H1 (cell line): Measurements from ENCODE around the gene SHROOM2. TPM values are rescaled to one million over a fixed set of nuclear protein-coding genes. Genes with fewer than 3 reads are reported as not detected.

Experiments
- CTCF ChIA-PET: fragments of 300-600 bp; sonication (Branson Sonifier 250); formaldehyde crosslinking; loops from one replicate; lab custom pipeline; 2021; ENCODE audit not compliant: partially characterized antibody; lab: Charles Lee
- POLR2A ChIA-PET: fragments of 300-600 bp; sonication (Branson Sonifier 250); formaldehyde crosslinking; loops from one replicate; lab custom pipeline; 2021; ENCODE audit warnings: inconsistent platforms; ENCODE audit not compliant: partially characterized antibody; lab: Charles Lee
- DNase-seq, 2 experiments: peaks; one replicate each; pipeline versions ENCODE4 v3.0.0 to v3.0.0-alpha.2; 2010 to 2022; ENCODE audit warnings: low spot score in 2 of 2, low read depth in 1 of 2, mixed read lengths in 1 of 2
- FAIRE-seq: peaks from 2 replicates; lab custom pipeline; 2011; peaks lifted over from hg19 to GRCh38; lab: Jason Lieb, UNC
- H2AFZ ChIP-seq: 2 replicates; pipeline ENCODE4 v1.8.1; 2012; ENCODE audit warnings: low read length, inconsistent platforms
- H2AK5ac ChIP-seq: 2 replicates; pipeline ENCODE4 v1.6.1; 2013; ENCODE audit warnings: low read depth, low read length
- H2BK120ac ChIP-seq: replicated peaks from 2 replicates; pipeline ENCODE3; 2013; ENCODE audit warnings: low read depth, low read length, inconsistent platforms
- H2BK12ac ChIP-seq: 2 replicates; pipeline ENCODE4 v1.6.1; 2013; ENCODE audit warnings: low read depth, low read length
- H2BK15ac ChIP-seq: 2 replicates; pipeline ENCODE4 v1.6.1; 2013; ENCODE audit warnings: low read length
- H2BK20ac ChIP-seq: 2 replicates; pipeline ENCODE4 v1.6.1; 2013; ENCODE audit warnings: low read length
- H2BK5ac ChIP-seq: 2 replicates; pipeline ENCODE4 v1.6.1; 2013; ENCODE audit warnings: low read depth, low read length
- H3K14ac ChIP-seq: 2 replicates; pipeline ENCODE4 v1.6.1; 2013; ENCODE audit warnings: inconsistent platforms; ENCODE audit not compliant: insufficient read length
- H3K18ac ChIP-seq: 2 replicates; pipeline ENCODE4 v1.6.1; 2013; ENCODE audit warnings: low read length; ENCODE audit errors: extremely low read depth
- H3K23ac ChIP-seq: 2 replicates; pipeline ENCODE4 v1.6.1; 2013; ENCODE audit warnings: inconsistent platforms; ENCODE audit not compliant: insufficient read length
- H3K23me2 ChIP-seq: 2 replicates; pipeline ENCODE4 v1.6.1; 2013; ENCODE audit warnings: low read depth, low read length
- H3K27ac ChIP-seq: 2 replicates; pipeline ENCODE4 v1.6.1; 2011; ENCODE audit warnings: low read depth, low read length, inconsistent platforms
- H3K27me3 ChIP-seq, 4 experiments: replicated peaks in 1 of 4; 1 replicate in 1 of 4; 2 replicates in 3 of 4; pipeline versions ENCODE4 v1.6.1 to v1.8.1; 2011 to 2013; ENCODE audit warnings: low read length in 3 of 4, mild to moderate bottlenecking in 3 of 4, inconsistent platforms in 2 of 4, mixed read lengths in 2 of 4, moderate library complexity in 1 of 4; ENCODE audit not compliant: control insufficient read depth in 3 of 4, insufficient read depth in 3 of 4; ENCODE audit errors: extremely low read depth in 1 of 4
- H3K36me3 ChIP-seq, 4 experiments: 2 replicates each; pipeline versions ENCODE4 v1.6.1 to v1.8.1; 2011 to 2013; ENCODE audit warnings: mild to moderate bottlenecking in 4 of 4, low read length in 3 of 4, moderate library complexity in 2 of 4, control low read depth in 1 of 4, inconsistent platforms in 1 of 4; ENCODE audit not compliant: insufficient read depth in 4 of 4, control insufficient read depth in 2 of 4
- H3K4ac ChIP-seq: replicated peaks from 2 replicates; pipeline ENCODE3; 2013; ENCODE audit warnings: low read length, low read depth, mixed read lengths, inconsistent platforms; ENCODE audit not compliant: insufficient read length
- H3K4me1 ChIP-seq, 4 experiments: replicated peaks in 1 of 4; 1 replicate in 1 of 4; 2 replicates in 3 of 4; pipeline versions ENCODE4 v1.6.1 to v1.8.1; 2011 to 2013; ENCODE audit warnings: low read length in 3 of 4, inconsistent platforms in 2 of 4, mixed read lengths in 1 of 4; ENCODE audit not compliant: insufficient read depth in 4 of 4, control insufficient read depth in 3 of 4
- H3K4me2 ChIP-seq, 2 experiments: 2 replicates each; pipeline versions ENCODE4 v1.6.1 to v1.8.1; 2011 to 2013; ENCODE audit warnings: low read depth in 2 of 2, low read length in 2 of 2, control low read depth in 1 of 2, inconsistent platforms in 1 of 2, mild to moderate bottlenecking in 1 of 2; ENCODE audit not compliant: insufficient read depth in 1 of 2
- H3K4me3 ChIP-seq, 4 experiments: fragments of 200-600, 300-600 bp in 1 of 4; sonication (generic), shearing (Covaris generic), sonication (Bioruptor Twin) in 1 of 4; 2 replicates each; pipeline versions ENCODE4 v1.5.1 to v1.8.1; 2011 to 2016; ENCODE audit warnings: low read length in 4 of 4, low read depth in 3 of 4, control low read depth in 2 of 4, inconsistent platforms in 2 of 4, mild to moderate bottlenecking in 2 of 4, mixed read lengths in 1 of 4, moderate library complexity in 1 of 4; ENCODE audit not compliant: insufficient read depth in 2 of 4; ENCODE audit errors: extremely low read depth in 1 of 4
- H3K56ac ChIP-seq: replicated peaks from 2 replicates; pipeline ENCODE3; 2013; ENCODE audit warnings: low read depth, mild to moderate bottlenecking, mixed read lengths, low read length, inconsistent platforms; ENCODE audit not compliant: insufficient read length
- H3K79me1 ChIP-seq: 2 replicates; pipeline ENCODE4 v1.6.1; 2013; ENCODE audit warnings: low read depth, low read length, control low read depth
- H3K79me2 ChIP-seq, 2 experiments: 2 replicates each; pipeline versions ENCODE4 v1.6.1 to v1.8.1; 2012 to 2013; ENCODE audit warnings: low read length in 2 of 2, mild to moderate bottlenecking in 2 of 2, inconsistent platforms in 1 of 2; ENCODE audit not compliant: insufficient read depth in 2 of 2, control insufficient read depth in 1 of 2
- H3K9ac ChIP-seq, 4 experiments: replicated peaks in 1 of 4; 1 replicate in 1 of 4; 2 replicates in 3 of 4; pipeline versions ENCODE4 v1.6.1 to v1.8.1; 2011 to 2013; ENCODE audit warnings: low read depth in 3 of 4, low read length in 3 of 4, control low read depth in 2 of 4, mild to moderate bottlenecking in 2 of 4, moderate library complexity in 2 of 4, inconsistent platforms in 1 of 4; ENCODE audit errors: extremely low read depth in 1 of 4
- H3K9me3 ChIP-seq, 2 experiments: 2 replicates each; pipeline versions ENCODE4 v1.6.1 to v1.8.1; 2012 to 2013; ENCODE audit warnings: mild to moderate bottlenecking in 2 of 2, moderate library complexity in 2 of 2, control low read depth in 1 of 2, inconsistent platforms in 1 of 2, low read depth in 1 of 2, low read length in 1 of 2, mixed read lengths in 1 of 2; ENCODE audit not compliant: insufficient read depth in 2 of 2
- H4K20me1 ChIP-seq, 2 experiments: replicated peaks in 1 of 2; 2 replicates each; pipeline versions ENCODE3 to v1.8.1; 2011 to 2013; ENCODE audit warnings: inconsistent platforms in 2 of 2, low read length in 2 of 2, mild to moderate bottlenecking in 1 of 2; ENCODE audit not compliant: insufficient read depth in 2 of 2, control insufficient read depth in 1 of 2
- H4K5ac ChIP-seq: 2 replicates; pipeline ENCODE4 v1.6.1; 2013; ENCODE audit warnings: low read length, low read depth, mixed read lengths, inconsistent platforms; ENCODE audit not compliant: insufficient read length
- H4K8ac ChIP-seq: 2 replicates; pipeline ENCODE4 v1.8.0; 2013; ENCODE audit warnings: mild to moderate bottlenecking, moderate library complexity, low read length, inconsistent platforms; ENCODE audit not compliant: insufficient read depth; ENCODE audit errors: extremely low read depth
- H4K91ac ChIP-seq: replicated peaks from 2 replicates; pipeline ENCODE3; 2013; ENCODE audit warnings: low read length, mixed read lengths, inconsistent platforms; ENCODE audit not compliant: insufficient read length
- BACH1 ChIP-seq: IDR thresholded peaks from 2 replicates; pipeline ENCODE4 v1.6.1; 2012; ENCODE audit warnings: low read length, improper control_type of control experiment
- EP300 ChIP-seq, 2 experiments: IDR thresholded peaks; 1 replicate in 1 of 2; 2 replicates in 1 of 2; pipeline ENCODE4 v1.6.1; 2011 to 2012; ENCODE audit warnings: low read depth in 2 of 2, low read length in 2 of 2, mild to moderate bottlenecking in 2 of 2, borderline replicate concordance in 1 of 2, inconsistent platforms in 1 of 2, moderate library complexity in 1 of 2
- HDAC2 ChIP-seq, 2 experiments: fragments of 300-600 bp in 1 of 2; sonication (generic) in 1 of 2; IDR thresholded peaks; 2 replicates each; pipeline ENCODE4 v1.6.1; 2011 to 2012; ENCODE audit warnings: low read depth in 2 of 2, low read length in 2 of 2, mild to moderate bottlenecking in 2 of 2, moderate library complexity in 2 of 2, borderline replicate concordance in 1 of 2, inconsistent platforms in 1 of 2
- NRF1 ChIP-seq: IDR thresholded peaks from 2 replicates; pipeline ENCODE4 v1.6.1; 2011; ENCODE audit warnings: mild to moderate bottlenecking, low read depth, low read length, improper control_type of control experiment
- RFX5 ChIP-seq: IDR thresholded peaks from 2 replicates; pipeline ENCODE4 v1.6.1; 2011; ENCODE audit warnings: low read depth, low read length, improper control_type of control experiment, borderline replicate concordance
- SIX5 ChIP-seq: IDR thresholded peaks from 2 replicates; pipeline ENCODE4 v1.6.1; 2011; ENCODE audit warnings: mild to moderate bottlenecking, low read depth, low read length
- SP2 ChIP-seq: IDR thresholded peaks from 2 replicates; pipeline ENCODE4 v1.6.1; 2012; ENCODE audit warnings: mild to moderate bottlenecking, low read length, inconsistent platforms
- SP4 ChIP-seq: IDR thresholded peaks from 2 replicates; pipeline ENCODE4 v1.6.1; 2012; ENCODE audit warnings: low read length, inconsistent platforms
- TAF7 ChIP-seq: optimal IDR thresholded peaks from 2 replicates; pipeline ENCODE3; 2011; ENCODE audit warnings: low read depth, mild to moderate bottlenecking, inconsistent platforms, low read length, moderate library complexity, borderline replicate concordance
- TBP ChIP-seq: IDR thresholded peaks from 2 replicates; pipeline ENCODE4 v1.6.1; 2011; ENCODE audit warnings: low read depth, low read length, improper control_type of control experiment
- TEAD4 ChIP-seq: IDR thresholded peaks from 2 replicates; pipeline ENCODE4 v1.6.1; 2012; ENCODE audit warnings: low read depth, low read length, inconsistent platforms, mixed read lengths
- USF2 ChIP-seq: IDR thresholded peaks from 2 replicates; pipeline ENCODE4 v1.6.1; 2011; ENCODE audit warnings: low read length, improper control_type of control experiment
- WGBS, 2 experiments: shearing (Covaris generic) in 1 of 2; methylation state at CpG; one replicate each; pipeline versions ENCODE4 v1.1.6 to v1.1.7; 2013 to 2015; ENCODE audit warnings: low lambda C conversion rate in 2 of 2, mixed read lengths in 2 of 2, inconsistent platforms in 1 of 2, low coverage in 1 of 2, missing lambda C conversion rate in 1 of 2; ENCODE audit not compliant: insufficient replicate concordance in 2 of 2, insufficient coverage in 1 of 2, insufficient read length in 1 of 2; ENCODE audit errors: extremely low coverage in 1 of 2, missing lambda C conversion rate in 1 of 2; 5-methylcytosine and 5-hydroxymethylcytosine counted together
- polyA plus RNA-seq, 7 experiments: library from polyadenylated mRNA; depleted of rRNA in 3 of 7; stranded (reverse) in 5 of 7; unstranded in 2 of 7; fragments of >200 nt in 5 of 7; fragments of 200-250 nt in 2 of 7; gene quantifications; 1 replicate in 5 of 7; 2 replicates in 1 of 7; 4 replicates in 1 of 7; pipeline versions ENCODE4 v1.2.1 to v1.2.3, GENCODE V29; 2011 to 2013; ENCODE audit warnings: missing spikeins in 2 of 7, mixed read lengths in 2 of 7
- total RNA-seq: library from RNA; stranded (reverse); fragmentation: NEBNext Ultra II Directional; extraction: Animal tissue kit (Norgen Biotek cat#: 25700); gene quantifications from 2 replicates; pipeline ENCODE4 v1.2.1, GENCODE V29; 2021
- TF ChIP-seq, protein P1 (sequence below): IDR thresholded peaks from 2 replicates; pipeline ENCODE4 v1.6.1; 2012; ENCODE audit warnings: inconsistent platforms

Gene SHROOM2
- total and polyA plus RNA-seq, 2 of the 8 experiments (the other 6 are each of a cell fraction or from before 2014, with no cell fraction given): 3.4 to 14.2 TPM

- Histone ChIP-seq H4K8ac (no peak overlapping the region), H3K9ac (no peak overlapping the region), H2AK5ac (no peak overlapping the region), H3K4me2 (no peak overlapping the region), H3K18ac (no peak overlapping the region), H2BK12ac (no peak overlapping the region), H2BK5ac (no peak overlapping the region), H2BK15ac (no peak overlapping the region), H3K14ac (no peak overlapping the region), H3K79me1 (no peaks in the 10 kb centered on the region), H4K91ac (no peak overlapping the region), H3K9me3 (no peaks in the 10 kb centered on the region), H2BK120ac (no peak overlapping the region), H2AFZ (no peak overlapping the region), H3K36me3 (no peaks in the 10 kb centered on the region), H3K4me1 (peaks cover 0 to 16% (median 7%) of the 10 kb centered on the region in 4 experiments; a peak in 5 of 7 replicates), H3K23me2 (no peaks in the 10 kb centered on the region), H3K23ac (no peak overlapping the region), H4K5ac (no peak overlapping the region), H3K56ac (no peak overlapping the region), H3K4me3 (no peak overlapping the region), H2BK20ac (no peak overlapping the region), H3K79me2 (peaks cover 0 to 2% of the 10 kb centered on the region in 2 experiments; a peak in 1 of 4 replicates), H3K4ac (no peak overlapping the region), H3K27me3 (no peaks in the 10 kb centered on the region), H4K20me1 (peaks cover 0 to 2% of the 10 kb centered on the region in 2 experiments), H3K27ac (no peak overlapping the region)
- WGBS, 2 experiments: 97% methylated on average over 5 of the region's 6 CpGs; no CpG with 5 or more reads in 1 of the 2 experiments
- ChIA-PET CTCF (interaction anchor here (0.6 kb wide), 1 partner anchor 684 kb away, joined by 3 read pairs; no protein-coding TSS in a partner anchor), POLR2A (no interaction called here)
- no peak for FAIRE-seq
- DNase-seq: no peak
- TF ChIP-seq SIX5 (no peak), BACH1 (no peak), TEAD4 (no peak), EP300 (IDR thresholded peaks at IDR 0.05; ENCODE audit: borderline replicate concordance in 1 of 2, low read depth in 2 of 2, low read length in 2 of 2) (no peak), NRF1 (no peak), HDAC2 (IDR thresholded peaks at IDR 0.05; ENCODE audit: borderline replicate concordance in 1 of 2, low read depth in 2 of 2, low read length in 2 of 2) (no peak), TBP (no peak), TAF7 (no peak), RFX5 (no peak), USF2 (no peak), SP4 (no peak), SP2 (no peak)
- TF ChIP-seq, protein P1, sequence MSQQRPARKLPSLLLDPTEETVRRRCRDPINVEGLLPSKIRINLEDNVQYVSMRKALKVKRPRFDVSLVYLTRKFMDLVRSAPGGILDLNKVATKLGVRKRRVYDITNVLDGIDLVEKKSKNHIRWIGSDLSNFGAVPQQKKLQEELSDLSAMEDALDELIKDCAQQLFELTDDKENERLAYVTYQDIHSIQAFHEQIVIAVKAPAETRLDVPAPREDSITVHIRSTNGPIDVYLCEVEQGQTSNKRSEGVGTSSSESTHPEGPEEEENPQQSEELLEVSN: no peak
These were observed 123.0 kb downstream of the SHROOM2 start for GRCh38 chrX:9909254-9909653.
